Measurements from ENCODE around the gene JHY.

- no peak for TF ChIP-seq CTCF (IDR thresholded peaks at IDR 0.05)
- no peak for TF ChIP-seq POLR2A (IDR thresholded peaks at IDR 0.05)
Measured at GRCh38 chr11:122917311-122917710, 34.8 kb downstream of the JHY start.
